ENCODE results near the gene FOXO1. TPM values are rescaled to one million over a fixed set of nuclear protein-coding genes. Genes with fewer than 3 reads are reported as not detected.
"Not testable (repeated sequence)": the region's sequence is repeated elsewhere in the genome, so short reads cannot be mapped to it uniquely, and the experiment has no call there.

The FOXO1 gene
- total RNA-seq, 1 donor from 2014 or later, result 19.9 TPM

- Histone ChIP-seq H3K27ac (peak overlapping the region; percentile 99), H3K9me3 (no peaks in the 10 kb centered on the region), H3K36me3 (no peaks in the 10 kb centered on the region), H3K4me1 (peaks cover 56% of the 10 kb centered on the region), H3K4me3 (peak overlapping the region; percentile 98), H3K27me3 (ENCODE audit: low read depth) (no peaks in the 10 kb centered on the region)
- intact Hi-C loops (cut with DNase I), result loop anchor here (10.0 kb wide), 1 partner anchor 70 kb away; no protein-coding TSS in a partner anchor
- ATAC-seq (peak; percentile 79 to 86), DNase-seq (peak; percentile 90)
- TF ChIP-seq CTCF (IDR thresholded peaks at IDR 0.05), result no peak
Measured at GRCh38 chr13:40664350-40665125, 1.9 kb downstream of the FOXO1 start.

GRCh38 chr13:40664100-40664349, 2.4 kb downstream of the FOXO1 start:
- H3K27me3 ChIP-seq (ENCODE audit: low read depth); H3K36me3 ChIP-seq; DNase-seq; H3K9me3 ChIP-seq: not testable (repeated sequence)
- peak; percentile 33 to 45 for ATAC-seq
- peak overlapping the region; percentile 98 for H3K4me3 ChIP-seq
- H3K4me1 ChIP-seq, result peaks cover 58% of the 10 kb centered on the region
- intact Hi-C loops (cut with DNase I), result loop anchor here (10.0 kb wide), 1 partner anchor 69 kb away; no protein-coding TSS in a partner anchor
- peak overlapping the region; percentile 99 for H3K27ac ChIP-seq

DNA sequence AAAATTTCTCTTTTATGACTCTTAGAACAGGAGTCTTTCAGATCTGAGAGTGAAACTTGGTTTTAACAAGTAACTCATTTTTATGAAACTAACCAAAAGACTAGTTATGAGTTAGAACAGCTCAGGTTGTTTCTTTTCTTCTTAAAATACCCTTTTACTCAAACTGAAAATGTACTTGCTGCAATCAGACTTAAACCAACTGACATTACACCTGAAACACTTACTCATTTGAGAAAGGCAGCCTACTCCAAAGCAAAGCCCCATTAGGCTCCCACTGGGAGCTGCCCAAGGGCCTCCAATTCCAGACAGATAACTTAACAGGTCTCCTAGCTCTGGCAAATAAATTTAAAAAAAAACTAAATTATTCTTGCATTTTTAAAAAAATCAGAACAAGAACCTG, 3.6 kb downstream of the FOXO1 start:
- DNase-seq (no peak), ATAC-seq (no peak)
- H3K4me1 ChIP-seq, result peaks cover 54% of the 10 kb centered on the region
- H3K9me3 ChIP-seq, result no peaks in the 10 kb centered on the region
- H3K27me3 ChIP-seq (ENCODE audit: low read depth), result no peaks in the 10 kb centered on the region
- intact Hi-C loops (cut with DNase I), result loop anchor here (10.0 kb wide), 1 partner anchor 68 kb away; no protein-coding TSS in a partner anchor
- no peaks in the 10 kb centered on the region for H3K36me3 ChIP-seq
- peak overlapping the region; percentile 98 for H3K4me3 ChIP-seq
- no peak for TF ChIP-seq CTCF (IDR thresholded peaks at IDR 0.05)
- H3K27ac ChIP-seq, result peak overlapping the region; percentile 99

GRCh38 chr13:40661875-40662665, 4.4 kb downstream of the FOXO1 start:
- intact Hi-C loops (cut with DNase I), result loop anchor here (10.0 kb wide), 1 partner anchor 67 kb away; no protein-coding TSS in a partner anchor
- no peaks in the 10 kb centered on the region for H3K36me3 ChIP-seq
- H3K27me3 ChIP-seq (ENCODE audit: low read depth), result no peaks in the 10 kb centered on the region
- no peak for TF ChIP-seq CTCF (IDR thresholded peaks at IDR 0.05)
- ATAC-seq, result no peak
- DNase-seq, result no peak
- peaks cover 56% of the 10 kb centered on the region for H3K4me1 ChIP-seq
- H3K27ac ChIP-seq, result peak overlapping the region; percentile 99
- H3K9me3 ChIP-seq, result no peaks in the 10 kb centered on the region
- peak overlapping the region; percentile 98 for H3K4me3 ChIP-seq

GRCh38 chr13:40660692-40661091, 5.7 kb downstream of the FOXO1 start:
- no peaks in the 10 kb centered on the region for H3K36me3 ChIP-seq
- intact Hi-C loops (cut with DNase I), result loop anchor here (10.0 kb wide), 1 partner anchor 66 kb away; no protein-coding TSS in a partner anchor
- DNase-seq, result no peak
- H3K9me3 ChIP-seq, result no peaks in the 10 kb centered on the region
- no peak overlapping the region for H3K4me3 ChIP-seq
- no peaks in the 10 kb centered on the region for H3K27me3 ChIP-seq (ENCODE audit: low read depth)
- peaks cover 68% of the 10 kb centered on the region for H3K4me1 ChIP-seq
- H3K27ac ChIP-seq, result no peak overlapping the region
- no peak for ATAC-seq
- no peak for TF ChIP-seq CTCF (IDR thresholded peaks at IDR 0.05)
